Panc1 (cell line): ENCODE measurements around the gene KLHDC7A.

Source experiments
- POLR2AphosphoS5 ChIP-seq: IDR thresholded peaks from 2 replicates; pipeline ENCODE4 v1.6.1; 2012; ENCODE audit warnings: mild to moderate bottlenecking, low read depth, low read length, moderate library complexity
- TF ChIP-seq, protein P1 (sequence below): fragments of 450-650 bp; IDR thresholded peaks from 2 replicates; pipeline ENCODE4 v1.5.1; 2017; ENCODE audit warnings: mild to moderate bottlenecking

GRCh38 chr1:18470671-18471355 is 9.9 kb upstream of the KLHDC7A start:
- TF ChIP-seq, protein P1, sequence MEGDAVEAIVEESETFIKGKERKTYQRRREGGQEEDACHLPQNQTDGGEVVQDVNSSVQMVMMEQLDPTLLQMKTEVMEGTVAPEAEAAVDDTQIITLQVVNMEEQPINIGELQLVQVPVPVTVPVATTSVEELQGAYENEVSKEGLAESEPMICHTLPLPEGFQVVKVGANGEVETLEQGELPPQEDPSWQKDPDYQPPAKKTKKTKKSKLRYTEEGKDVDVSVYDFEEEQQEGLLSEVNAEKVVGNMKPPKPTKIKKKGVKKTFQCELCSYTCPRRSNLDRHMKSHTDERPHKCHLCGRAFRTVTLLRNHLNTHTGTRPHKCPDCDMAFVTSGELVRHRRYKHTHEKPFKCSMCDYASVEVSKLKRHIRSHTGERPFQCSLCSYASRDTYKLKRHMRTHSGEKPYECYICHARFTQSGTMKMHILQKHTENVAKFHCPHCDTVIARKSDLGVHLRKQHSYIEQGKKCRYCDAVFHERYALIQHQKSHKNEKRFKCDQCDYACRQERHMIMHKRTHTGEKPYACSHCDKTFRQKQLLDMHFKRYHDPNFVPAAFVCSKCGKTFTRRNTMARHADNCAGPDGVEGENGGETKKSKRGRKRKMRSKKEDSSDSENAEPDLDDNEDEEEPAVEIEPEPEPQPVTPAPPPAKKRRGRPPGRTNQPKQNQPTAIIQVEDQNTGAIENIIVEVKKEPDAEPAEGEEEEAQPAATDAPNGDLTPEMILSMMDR: no peak
- no peak for TF ChIP-seq POLR2AphosphoS5
